K562 (cell line): Measurements from ENCODE around the gene AAGAB. TPM values are rescaled to one million over a fixed set of nuclear protein-coding genes. Genes with fewer than 3 reads are reported as not detected.

Experiments
- ATAC-seq: fragments of 200-7000 bp; cut with Tn5 transposase; 3 replicates; pipeline ENCODE4 v1.9.1; 2020; ENCODE audit warnings: moderate library complexity
- BruUV-seq: library from RNA; stranded (reverse); fragments of 400-500 nt; replicated peaks from 2 replicates; lab custom pipeline; 2021; lab: Mats Ljungman, UMichigan
- CTCF ChIA-PET: fragments of 300-600 bp; formaldehyde crosslinking; extraction: SDS; loops from one replicate; lab custom pipeline; 2021; ENCODE audit warnings: low intra/inter-chr PET ratio; lab: Yijun Ruan, JAX
- POLR2A ChIA-PET: fragments of 300-600, 350-650 bp; sonication (Branson Sonifier 250); formaldehyde crosslinking; extraction: SDS; loops from one replicate; lab custom pipeline; 2021; ENCODE audit warnings: antibody characterized with exemption, inconsistent platforms; lab: Yijun Ruan, JAX
- DNase-seq, 4 experiments: peaks; one replicate each; pipeline versions ENCODE4 v3.0.0 to v3.0.0-alpha.2; 2011 to 2018; ENCODE audit warnings: low spot score in 3 of 4, mixed read lengths in 3 of 4; ENCODE audit errors: extremely low read depth in 1 of 4
- FAIRE-seq: peaks from 2 replicates; lab custom pipeline; 2011; peaks lifted over from hg19 to GRCh38; lab: Jason Lieb, UNC
- H2AFZ ChIP-seq: 2 replicates; pipeline ENCODE4 v1.6.0; 2011; ENCODE audit warnings: low read depth, low read length, control low read depth, inconsistent platforms
- H3K27ac ChIP-seq: fragments of 200-600 bp; 3 replicates; pipeline ENCODE4 v1.8.0; 2011; ENCODE audit warnings: low read depth, mild to moderate bottlenecking, control low read depth, inconsistent platforms, low read length, moderate library complexity, mixed read lengths; ENCODE audit errors: extremely low read depth
- H3K27me3 ChIP-seq, 2 experiments: fragments of 300-600 bp in 1 of 2; 2 replicates in 1 of 2; 3 replicates in 1 of 2; pipeline versions ENCODE4 v1.6.0 to v1.8.0; 2011; ENCODE audit warnings: inconsistent platforms in 2 of 2, low read length in 2 of 2, mild to moderate bottlenecking in 1 of 2, mixed read lengths in 1 of 2, moderate library complexity in 1 of 2; ENCODE audit not compliant: control insufficient read depth in 2 of 2, insufficient read depth in 2 of 2
- H3K36me3 ChIP-seq: fragments of 300-600 bp; 3 replicates; pipeline ENCODE4 v1.8.0; 2011; ENCODE audit warnings: mild to moderate bottlenecking, low read length, inconsistent platforms; ENCODE audit not compliant: control insufficient read depth, insufficient read depth
- H3K4me1 ChIP-seq, 2 experiments: fragments of 200-600 bp in 1 of 2; replicated peaks in 1 of 2; 2 replicates in 1 of 2; 3 replicates in 1 of 2; pipeline versions ENCODE4 v1.5.1 to v1.8.0; 2011; ENCODE audit warnings: inconsistent platforms in 2 of 2, low read length in 2 of 2, mild to moderate bottlenecking in 1 of 2, mixed read lengths in 1 of 2, moderate library complexity in 1 of 2; ENCODE audit not compliant: control insufficient read depth in 2 of 2, insufficient read depth in 2 of 2
- H3K4me2 ChIP-seq: 2 replicates; pipeline ENCODE4 v1.6.1; 2011; ENCODE audit warnings: low read length, control low read depth, inconsistent platforms, mixed read lengths; ENCODE audit not compliant: insufficient read depth
- H3K4me3 ChIP-seq: fragments of 200-600 bp; sonication (generic), shearing (Covaris generic); 2 replicates; pipeline ENCODE4 v1.5.1; 2016; ENCODE audit warnings: control low read depth, inconsistent platforms
- H3K79me2 ChIP-seq: fragments of 200-600 bp; 3 replicates; pipeline ENCODE4 v1.8.0; 2011; ENCODE audit warnings: low read length, inconsistent platforms; ENCODE audit not compliant: control insufficient read depth, insufficient read depth
- H3K9ac ChIP-seq, 2 experiments: 2 replicates each; pipeline versions ENCODE4 v1.6.0 to v1.6.1; 2011; ENCODE audit warnings: low read depth in 2 of 2, low read length in 2 of 2, control low read depth in 1 of 2, inconsistent platforms in 1 of 2, mild to moderate bottlenecking in 1 of 2, mixed read lengths in 1 of 2; ENCODE audit not compliant: insufficient read depth in 1 of 2
- H3K9me1 ChIP-seq: one replicate; pipeline ENCODE4 v1.6.0; 2011; ENCODE audit warnings: inconsistent platforms, mild to moderate bottlenecking, low read length, moderate library complexity; ENCODE audit not compliant: control insufficient read depth, insufficient read depth
- H3K9me3 ChIP-seq: replicated peaks from 2 replicates; pipeline ENCODE4 v1.5.1; 2011; ENCODE audit warnings: low read depth, low read length, inconsistent platforms; ENCODE audit not compliant: control insufficient read depth, insufficient read depth
- H4K20me1 ChIP-seq: replicated peaks from 2 replicates; pipeline ENCODE4 v1.6.1; 2011; ENCODE audit warnings: low read length, inconsistent platforms, mixed read lengths; ENCODE audit not compliant: control insufficient read depth, insufficient read depth
- ESRRA ChIP-seq: fragments of 450-650 bp; IDR thresholded peaks from 2 replicates; pipeline ENCODE4 v1.6.1; 2014; ENCODE audit warnings: low read depth, mild to moderate bottlenecking, moderate library complexity, borderline replicate concordance
- GTF2E2 ChIP-seq: fragments of 200-800 bp; sonication (Bioruptor generic); IDR thresholded peaks from 2 replicates; pipeline ENCODE4 v1.6.1; 2016; ENCODE audit warnings: missing genetic modification characterization, missing compliant biosample characterization
- NFE2L1 ChIP-seq: fragments of 450-650 bp; IDR thresholded peaks from 2 replicates; pipeline ENCODE4 v1.6.1; 2016; ENCODE audit warnings: missing genetic modification characterization, low read depth, mild to moderate bottlenecking, missing compliant biosample characterization, moderate library complexity, borderline replicate concordance
- RBM34 ChIP-seq: fragments of 200-400 bp; formaldehyde crosslinking; IDR thresholded peaks from 2 replicates; pipeline ENCODE4 v1.6.1; 2018; ENCODE audit warnings: low read length, borderline replicate concordance; ENCODE audit not compliant: insufficient read depth
- SLC30A9 ChIP-seq: fragments of 250-450 bp; sonication (Bioruptor Pico); IDR thresholded peaks from 2 replicates; pipeline ENCODE4 v1.8.0; 2022; ENCODE audit warnings: mild to moderate bottlenecking, moderate library complexity
- ZEB2 ChIP-seq: fragments of 450-650 bp; IDR thresholded peaks from 2 replicates; pipeline ENCODE4 v1.6.1; 2016
- WGBS: fragments of 100-300 bp; shearing (Covaris generic); methylation state at CpG from one replicate; pipeline ENCODE4 v1.1.6; 2016; ENCODE audit warnings: low coverage, mixed read lengths; ENCODE audit not compliant: insufficient coverage; ENCODE audit errors: missing lambda C conversion rate; 5-methylcytosine and 5-hydroxymethylcytosine counted together
- in situ Hi-C: fragments of 300-500 bp; cut with MboI; formaldehyde crosslinking; loops from 4 replicates; pipeline ENCODE4 v1.15.0; 2018; ENCODE audit warnings: inconsistent platforms, mixed read lengths
- intact Hi-C: fragments of 100-400 bp; cut with micrococcal nuclease; formaldehyde crosslinking; loops from 2 replicates; pipeline ENCODE4 v1.14.2; 2022
- polyA plus RNA-seq, 8 experiments: library from polyadenylated mRNA; depleted of rRNA in 4 of 8; stranded (reverse) in 5 of 8; unstranded in 3 of 8; fragments of >200 nt; fragmentation: Nextera tagmentation in 2 of 8; fragmentation: Illumina TruSeq in 1 of 8; extraction: Ambion mirVana in 2 of 8; extraction: Trizol in 1 of 8; gene quantifications; 2 replicates each; pipeline versions ENCODE4 v1.2.1 to v1.2.3, GENCODE V29; 2011 to 2014; ENCODE audit warnings: inconsistent platforms in 1 of 8, missing spikeins in 1 of 8
- total RNA-seq, 7 experiments: library from RNA; depleted of rRNA in 6 of 7; stranded (reverse); fragments of >200 nt in 6 of 7; fragmentation: Illumina TruSeq in 2 of 7; extraction: Trizol in 2 of 7; gene quantifications; 2 replicates each; pipeline versions ENCODE4 v1.2.1 to v1.2.3, GENCODE V29; 2011 to 2021; ENCODE audit warnings: low replicate concordance in 1 of 7
- TF ChIP-seq, protein P1 (sequence below), 2 experiments: fragments of 450-650 bp; conservative IDR thresholded peaks; 2 replicates each; pipeline ENCODE4 v1.6.1; 2017; ENCODE audit warnings: mild to moderate bottlenecking in 2 of 2, moderate library complexity in 2 of 2
- TF ChIP-seq, protein P2 (sequence below): fragments of 450-650 bp; IDR thresholded peaks from 2 replicates; pipeline ENCODE4 v1.7.1; 2018; ENCODE audit warnings: mild to moderate bottlenecking, low read depth; ENCODE audit not compliant: partially characterized antibody

Gene AAGAB
- total and polyA plus RNA-seq, 9 of the 15 experiments (the other 6 are each of a cell fraction or from before 2014, with no cell fraction given): 17.8 to 109 (median 58.3) TPM

DNA sequence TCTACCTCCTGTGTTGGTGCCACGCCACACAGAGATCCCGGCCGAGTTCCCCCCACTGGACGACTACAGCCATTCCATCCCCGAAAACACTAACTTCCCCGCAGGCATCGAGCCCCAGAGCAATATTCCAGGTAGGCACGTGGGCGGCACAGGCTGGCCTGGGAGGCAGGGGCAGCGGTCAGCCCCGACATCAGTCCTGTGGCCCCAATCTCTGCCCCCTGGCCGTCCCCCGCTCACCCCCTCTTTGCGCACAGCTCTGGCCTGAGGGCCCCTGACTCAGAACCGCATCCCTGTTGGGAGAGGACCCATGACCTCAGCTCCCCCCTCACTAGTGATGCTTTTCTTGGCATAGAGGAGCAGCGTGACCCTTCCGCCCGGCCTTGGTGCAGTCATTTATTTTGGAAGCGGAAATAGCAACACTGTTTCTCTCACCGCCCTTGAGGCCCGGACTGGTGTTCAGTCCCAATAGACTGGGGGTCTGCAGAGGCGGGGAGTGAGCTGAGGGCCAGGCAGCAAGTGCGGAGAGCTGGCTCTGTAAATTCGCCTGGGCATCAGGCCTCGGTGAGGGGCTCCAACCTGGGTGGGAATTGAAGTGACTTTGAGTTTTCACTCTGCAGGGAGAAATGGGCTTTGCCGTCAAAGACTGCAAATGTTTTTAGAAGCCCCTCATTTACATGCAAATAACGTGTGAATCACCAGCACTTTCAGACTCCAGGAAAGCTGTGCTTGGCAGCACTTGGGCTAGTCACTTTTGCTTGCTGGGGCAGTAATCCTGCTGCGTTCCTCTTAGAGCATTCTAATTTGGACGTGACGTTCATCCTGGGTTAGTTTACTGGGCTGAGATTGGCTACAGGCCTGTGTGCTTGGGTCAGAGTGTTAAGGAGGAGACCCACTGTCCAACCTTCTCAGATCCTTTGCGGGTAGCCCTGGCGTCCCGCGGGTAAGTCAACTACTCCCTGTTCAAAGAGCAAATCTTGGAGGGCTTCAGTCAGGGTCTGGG is 88.9 kb downstream of the AAGAB start:
- BruUV-seq: no TSS peak
- FAIRE-seq (no peak), ATAC-seq (no peak), DNase-seq (no peak)
- no peaks in the 10 kb centered on the region for H3K9me1 ChIP-seq
- H3K27ac ChIP-seq: no peak overlapping the region
- no peak overlapping the region for H2AFZ ChIP-seq
- peaks cover 40% of the 10 kb centered on the region; the same call in 2 of the 3 replicates for H3K36me3 ChIP-seq
- no peaks in the 10 kb centered on the region for H3K27me3 ChIP-seq
- H4K20me1 ChIP-seq: 0 out of 2 replicates have a peak, but pooled peaks cover 8% of the 10 kb centered on the region
- no peak overlapping the region for H3K9ac ChIP-seq
- in situ Hi-C loops (no loop called here), intact Hi-C loops (no loop called here)
- no peaks in the 10 kb centered on the region for H3K9me3 ChIP-seq
- WGBS: 89% methylated on average over 29 of the region's 34 CpGs
- no peak overlapping the region for H3K4me3 ChIP-seq
- POLR2A ChIA-PET: interaction anchor here (0.5 kb wide), 1 partner anchor 197 kb away, joined by 3 read pairs; no protein-coding TSS in a partner anchor
- CTCF ChIA-PET: no interaction called here
- no peaks in the 10 kb centered on the region; a peak in 3 of 5 replicates for H3K4me1 ChIP-seq
- TF ChIP-seq, protein P1, sequence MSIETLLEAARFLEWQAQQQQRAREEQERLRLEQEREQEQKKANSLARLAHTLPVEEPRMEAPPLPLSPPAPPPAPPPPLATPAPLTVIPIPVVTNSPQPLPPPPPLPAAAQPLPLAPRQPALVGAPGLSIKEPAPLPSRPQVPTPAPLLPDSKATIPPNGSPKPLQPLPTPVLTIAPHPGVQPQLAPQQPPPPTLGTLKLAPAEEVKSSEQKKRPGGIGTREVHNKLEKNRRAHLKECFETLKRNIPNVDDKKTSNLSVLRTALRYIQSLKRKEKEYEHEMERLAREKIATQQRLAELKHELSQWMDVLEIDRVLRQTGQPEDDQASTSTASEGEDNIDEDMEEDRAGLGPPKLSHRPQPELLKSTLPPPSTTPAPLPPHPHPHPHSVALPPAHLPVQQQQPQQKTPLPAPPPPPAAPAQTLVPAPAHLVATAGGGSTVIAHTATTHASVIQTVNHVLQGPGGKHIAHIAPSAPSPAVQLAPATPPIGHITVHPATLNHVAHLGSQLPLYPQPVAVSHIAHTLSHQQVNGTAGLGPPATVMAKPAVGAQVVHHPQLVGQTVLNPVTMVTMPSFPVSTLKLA (conservative IDR thresholded peaks at IDR 0.05): no peak
- TF ChIP-seq, protein P2, sequence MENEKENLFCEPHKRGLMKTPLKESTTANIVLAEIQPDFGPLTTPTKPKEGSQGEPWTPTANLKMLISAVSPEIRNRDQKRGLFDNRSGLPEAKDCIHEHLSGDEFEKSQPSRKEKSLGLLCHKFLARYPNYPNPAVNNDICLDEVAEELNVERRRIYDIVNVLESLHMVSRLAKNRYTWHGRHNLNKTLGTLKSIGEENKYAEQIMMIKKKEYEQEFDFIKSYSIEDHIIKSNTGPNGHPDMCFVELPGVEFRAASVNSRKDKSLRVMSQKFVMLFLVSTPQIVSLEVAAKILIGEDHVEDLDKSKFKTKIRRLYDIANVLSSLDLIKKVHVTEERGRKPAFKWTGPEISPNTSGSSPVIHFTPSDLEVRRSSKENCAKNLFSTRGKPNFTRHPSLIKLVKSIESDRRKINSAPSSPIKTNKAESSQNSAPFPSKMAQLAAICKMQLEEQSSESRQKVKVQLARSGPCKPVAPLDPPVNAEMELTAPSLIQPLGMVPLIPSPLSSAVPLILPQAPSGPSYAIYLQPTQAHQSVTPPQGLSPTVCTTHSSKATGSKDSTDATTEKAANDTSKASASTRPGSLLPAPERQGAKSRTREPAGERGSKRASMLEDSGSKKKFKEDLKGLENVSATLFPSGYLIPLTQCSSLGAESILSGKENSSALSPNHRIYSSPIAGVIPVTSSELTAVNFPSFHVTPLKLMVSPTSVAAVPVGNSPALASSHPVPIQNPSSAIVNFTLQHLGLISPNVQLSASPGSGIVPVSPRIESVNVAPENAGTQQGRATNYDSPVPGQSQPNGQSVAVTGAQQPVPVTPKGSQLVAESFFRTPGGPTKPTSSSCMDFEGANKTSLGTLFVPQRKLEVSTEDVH: no peak
- TF ChIP-seq GTF2E2 (tag): no peak
- no peak for TF ChIP-seq ZEB2
- TF ChIP-seq ESRRA: no peak
- TF ChIP-seq NFE2L1 (tag): no peak
- TF ChIP-seq RBM34: no peak
- TF ChIP-seq SLC30A9: no peak
- H3K4me2 ChIP-seq: no peak overlapping the region
- H3K79me2 ChIP-seq: no peaks in the 10 kb centered on the region
